Thyroid gland (tissue), 4 donors: Measurements from ENCODE around the gene LRCH1. TPM values are rescaled to one million over a fixed set of nuclear protein-coding genes. Genes with fewer than 3 reads are reported as not detected.

Experiments
- DNase-seq, 2 donors: peaks; one replicate each; pipeline ENCODE4 v3.0.0-alpha.2; 2019
- H3K27ac ChIP-seq, 3 donors: fragments of 200-600 bp; sonication (generic); 1 replicate in 2 of 3; 2 replicates in 1 of 3; pipeline ENCODE4 v1.5.1; 2016 to 2019; ENCODE audit warnings: mild to moderate bottlenecking in 1 of 3, moderate library complexity in 1 of 3
- H3K27me3 ChIP-seq: fragments of 200-600 bp; sonication (generic); one replicate; pipeline ENCODE4 v1.5.1; 2019
- H3K36me3 ChIP-seq, 2 donors: fragments of 200-600 bp; sonication (generic); one replicate each; pipeline ENCODE4 v1.5.1; 2016 to 2019
- H3K4me1 ChIP-seq, 2 donors: fragments of 200-600 bp; sonication (generic); one replicate each; pipeline ENCODE4 v1.5.1; 2017 to 2019
- H3K4me3 ChIP-seq, 3 donors: fragments of 200-600 bp; sonication (generic); replicated peaks in 1 of 3; 1 replicate in 2 of 3; 2 replicates in 1 of 3; pipeline ENCODE4 v1.5.1; 2016; ENCODE audit warnings: mild to moderate bottlenecking in 1 of 3
- H3K9me3 ChIP-seq: fragments of 200-600 bp; sonication (generic); one replicate; pipeline ENCODE4 v1.5.1; 2017
- CTCF ChIP-seq, 6 experiments: fragments of 200-600 bp in 3 of 6; fragments of 450-650 bp in 3 of 6; sonication (generic) in 3 of 6; IDR thresholded peaks; one replicate each; pipeline ENCODE4 v1.5.1; 2016 to 2019; ENCODE audit warnings: antibody characterized with exemption in 6 of 6, mild to moderate bottlenecking in 2 of 6, inconsistent platforms in 1 of 6, moderate library complexity in 1 of 6
- POLR2A ChIP-seq, 2 donors: fragments of 450-650 bp; IDR thresholded peaks; one replicate each; pipeline ENCODE4 v1.6.1; 2017; ENCODE audit warnings: antibody characterized with exemption in 2 of 2, mild to moderate bottlenecking in 2 of 2, moderate library complexity in 1 of 2
- WGBS, 2 donors: methylation state at CpG; one replicate each; pipeline ENCODE4 v1.1.5; 2017; 5-methylcytosine and 5-hydroxymethylcytosine counted together
- intact Hi-C: fragments of 100-400 bp; cut with DNase I; formaldehyde crosslinking; loops from one replicate; pipeline ENCODE4 v1.15.1; 2023
- total RNA-seq, 4 donors: library from RNA; depleted of rRNA; stranded (reverse); fragments of >200 nt; gene quantifications; one replicate each; pipeline ENCODE4 v1.2.3, GENCODE V29; 2016

Gene LRCH1
- total RNA-seq, 4 donors from 2014 or later, result 13.5 to 19.3 (median 15.9) TPM

GRCh38 chr13:46617885-46618284, 64.9 kb downstream of the LRCH1 start:
- Histone ChIP-seq H3K27ac (peak overlapping the region in 1 of 3 donors; percentile 27), H3K27me3 (no peaks in the 10 kb centered on the region), H3K4me3 (no peak overlapping the region), H3K36me3 (no peaks in the 10 kb centered on the region), H3K4me1 (peaks cover under 1 to 27% of the 10 kb centered on the region in 2 donors), H3K9me3 (no peaks in the 10 kb centered on the region)
- WGBS, 2 donors, result 97 to 98% methylated on average over 5 of the region's 5 CpGs
- intact Hi-C loops, result no loop called here
- no peak for TF ChIP-seq CTCF (IDR thresholded peaks at IDR 0.05)
- TF ChIP-seq POLR2A (IDR thresholded peaks at IDR 0.05), result no peak
- no peak for DNase-seq

GRCh38 chr13:46618694-46619254, 65.8 kb downstream of the LRCH1 start:
- Histone ChIP-seq H3K36me3 (no peaks in the 10 kb centered on the region), H3K9me3 (no peaks in the 10 kb centered on the region), H3K27ac (no peak overlapping the region), H3K4me1 (peaks cover 4 to 24% of the 10 kb centered on the region in 2 donors), H3K27me3 (no peaks in the 10 kb centered on the region), H3K4me3 (no peak overlapping the region)
- intact Hi-C loops, result no loop called here
- 60 to 71% methylated on average over 3 of the region's 3 CpGs for WGBS, 2 donors
- TF ChIP-seq CTCF (IDR thresholded peaks at IDR 0.05) (no peak), POLR2A (IDR thresholded peaks at IDR 0.05) (no peak)
- no peak for DNase-seq

GRCh38 chr13:46620029-46620428, 67.1 kb downstream of the LRCH1 start:
- DNase-seq, result no peak
- intact Hi-C loops, result no loop called here
- no peak for TF ChIP-seq CTCF (IDR thresholded peaks at IDR 0.05)
- TF ChIP-seq POLR2A (IDR thresholded peaks at IDR 0.05), result no peak
- H3K4me1 ChIP-seq, result peaks cover 4 to 16% of the 10 kb centered on the region in 2 donors
- no peaks in the 10 kb centered on the region for H3K9me3 ChIP-seq
- no peaks in the 10 kb centered on the region for H3K36me3 ChIP-seq
- WGBS, 2 donors, result 94 to 95% methylated on average over 5 of the region's 5 CpGs
- no peak overlapping the region for H3K27ac ChIP-seq
- H3K4me3 ChIP-seq, result no peak overlapping the region
- no peaks in the 10 kb centered on the region for H3K27me3 ChIP-seq

- 74 to 88% methylated on average over 2 of the region's 2 CpGs for WGBS, 2 donors
- no peaks in the 10 kb centered on the region for H3K36me3 ChIP-seq
- H3K4me1 ChIP-seq, result peaks cover 4 to 12% of the 10 kb centered on the region in 2 donors
- no peak for DNase-seq
- intact Hi-C loops, result no loop called here
- H3K27me3 ChIP-seq, result no peaks in the 10 kb centered on the region
- no peaks in the 10 kb centered on the region for H3K9me3 ChIP-seq
- H3K27ac ChIP-seq, result no peak overlapping the region
- TF ChIP-seq CTCF (IDR thresholded peaks at IDR 0.05) (no peak), POLR2A (IDR thresholded peaks at IDR 0.05) (no peak)
- no peak overlapping the region for H3K4me3 ChIP-seq
Measured at GRCh38 chr13:46620471-46620870, 67.5 kb downstream of the LRCH1 start.

GRCh38 chr13:46621133-46621532, 68.2 kb downstream of the LRCH1 start:
- TF ChIP-seq CTCF (IDR thresholded peaks at IDR 0.05), result no peak
- TF ChIP-seq POLR2A (IDR thresholded peaks at IDR 0.05), result no peak

More at GRCh38 chr13:46621133-46621532, 68.2 kb downstream of the LRCH1 start:
- intact Hi-C loops, result no loop called here
- H3K4me3 ChIP-seq, result no peak overlapping the region
- no peaks in the 10 kb centered on the region for H3K27me3 ChIP-seq
- DNase-seq, result no peak
- H3K27ac ChIP-seq, result no peak overlapping the region
- peaks cover 4 to 12% of the 10 kb centered on the region in 2 donors for H3K4me1 ChIP-seq
- H3K36me3 ChIP-seq, result no peaks in the 10 kb centered on the region
- no peaks in the 10 kb centered on the region for H3K9me3 ChIP-seq
- WGBS, 2 donors, result 97% methylated on average over 2 of the region's 2 CpGs
